Left lung (tissue), 10 donors: Measurements from ENCODE around the gene SMIM27. TPM values are rescaled to one million over a fixed set of nuclear protein-coding genes. Genes with fewer than 3 reads are reported as not detected.
"Not testable (repeated sequence)": the region's sequence is repeated elsewhere in the genome, so short reads cannot be mapped to it uniquely, and the experiment has no call there.

Experiments used
- ATAC-seq: fragments of 200-7000 bp; cut with Tn5 transposase; one replicate; pipeline ENCODE4 v1.9.1; 2020; ENCODE audit warnings: moderate library complexity
- DNase-seq, 4 donors: peaks; one replicate each; pipeline ENCODE4 v3.0.0-alpha.2; 2013 to 2020
- H3K27ac ChIP-seq, 2 donors: fragments of 200-600 bp; sonication (generic) in 1 of 2; one replicate each; pipeline versions ENCODE4 v1.5.0 to v1.8.0; 2020 to 2021
- H3K27me3 ChIP-seq, 2 donors: fragments of 200-600 bp; sonication (generic) in 1 of 2; one replicate each; pipeline versions ENCODE4 v1.5.0 to v1.8.0; 2020 to 2021
- H3K36me3 ChIP-seq, 2 donors: fragments of 200-600 bp; sonication (generic) in 1 of 2; one replicate each; pipeline versions ENCODE4 v1.5.0 to v1.8.0; 2020 to 2021
- H3K4me1 ChIP-seq, 2 donors: fragments of 200-600 bp; one replicate each; pipeline ENCODE4 v1.8.0; 2021
- H3K4me3 ChIP-seq, 2 donors: fragments of 200-600 bp; sonication (generic) in 1 of 2; one replicate each; pipeline versions ENCODE4 v1.5.0 to v1.8.0; 2020 to 2021; ENCODE audit warnings: mild to moderate bottlenecking in 1 of 2
- H3K9me3 ChIP-seq, 2 donors: fragments of 200-600 bp; sonication (generic) in 1 of 2; one replicate each; pipeline versions ENCODE4 v1.5.0 to v1.8.0; 2020 to 2021
- CTCF ChIP-seq, 2 donors: fragments of 200-600 bp; sonication (generic) in 1 of 2; IDR thresholded peaks; one replicate each; pipeline versions ENCODE4 v1.5.0 to v1.8.0; 2021; ENCODE audit warnings: antibody characterized with exemption in 2 of 2
- intact Hi-C, 2 donors: fragments of 100-400 bp; cut with DNase I; formaldehyde crosslinking; loops; one replicate each; pipeline versions ENCODE4 v1.11.2 to v1.14.2; 2022
- polyA plus RNA-seq, 6 donors: library from polyadenylated mRNA; unstranded; fragments of 120-200 nt; gene quantifications; one replicate each; pipeline ENCODE4 v1.2.1, GENCODE V29; 2013; ENCODE audit not compliant: insufficient read length in 6 of 6
- total RNA-seq, 2 donors: library from RNA; stranded (reverse); fragmentation: NEBNext Ultra II Directional; extraction: Animal tissue kit (Norgen Biotek cat#: 25700); gene quantifications; one replicate each; pipeline ENCODE4 v1.2.1, GENCODE V29; 2021
- donor health status: DM: no; HTN: yes; CAD: no.
- donor health status: DM: no; HTN: no; CAD: no.

Gene SMIM27
- total and polyA plus RNA-seq, 8 donors: 8.0 to 14.4 (median 11.4) TPM

- Histone ChIP-seq H3K27me3 (no peaks in the 10 kb centered on the region), H3K9me3 (no peaks in the 10 kb centered on the region), H3K4me3 (no peak overlapping the region), H3K4me1 (peaks cover 0 to 21% of the 10 kb centered on the region in 2 donors), H3K27ac (no peak overlapping the region), H3K36me3 (peaks cover 0 to 34% of the 10 kb centered on the region in 2 donors)
- DNase-seq (no peak), ATAC-seq (no peak)
- TF ChIP-seq CTCF (IDR thresholded peaks at IDR 0.05): no peak
- intact Hi-C loops: no loop called here
These were observed 6.2 kb upstream of the SMIM27 start for GRCh38 chr9:32545884-32546283.

GRCh38 chr9:32548213-32548612 is 3.9 kb upstream of the SMIM27 start:
- peaks cover 0 to 29% of the 10 kb centered on the region in 2 donors for H3K4me1 ChIP-seq
- peaks cover 0 to 13% of the 10 kb centered on the region in 2 donors for H3K36me3 ChIP-seq
- DNase-seq, H3K27ac ChIP-seq, ATAC-seq, H3K4me3 ChIP-seq, H3K27me3 ChIP-seq, H3K9me3 ChIP-seq, intact Hi-C loops: not testable (repeated sequence)

- ATAC-seq: no peak
- H3K27me3 ChIP-seq: no peaks in the 10 kb centered on the region
- no peak for TF ChIP-seq CTCF (IDR thresholded peaks at IDR 0.05)
- peaks cover 0 to 33% of the 10 kb centered on the region in 2 donors for H3K4me1 ChIP-seq
- peak in 2 of 4 donors; percentile 20 to 26 for DNase-seq
- peaks cover 0 to 4% of the 10 kb centered on the region in 2 donors for H3K36me3 ChIP-seq
- H3K27ac ChIP-seq: peak overlapping the region; percentile 95 to 97
- peak overlapping the region; percentile 88 to 94 for H3K4me3 ChIP-seq
- no peaks in the 10 kb centered on the region for H3K9me3 ChIP-seq
- intact Hi-C loops: no loop called here
These were observed 2.0 kb upstream of the SMIM27 start for GRCh38 chr9:32550150-32550561.

- Histone ChIP-seq H3K36me3 (peaks cover 0 to 4% of the 10 kb centered on the region in 2 donors), H3K27me3 (no peaks in the 10 kb centered on the region), H3K4me1 (peaks cover 0 to 33% of the 10 kb centered on the region in 2 donors), H3K4me3 (peak overlapping the region; percentile 88 to 94), H3K27ac (peak overlapping the region; percentile 95 to 97), H3K9me3 (no peaks in the 10 kb centered on the region)
- intact Hi-C loops: no loop called here
- peak; percentile 93 to 98 (median 96) for DNase-seq
- ATAC-seq: peak; percentile 84
- TF ChIP-seq CTCF (IDR thresholded peaks at IDR 0.05): no peak
These were observed 1.4 kb upstream of the SMIM27 start for GRCh38 chr9:32550562-32551275.

- TF ChIP-seq CTCF (IDR thresholded peaks at IDR 0.05): no peak
- DNase-seq: peak in 3 of 4 donors; percentile 43 to 53 (median 46)
- H3K27ac ChIP-seq: peak overlapping the region; percentile 95 to 97
- H3K36me3 ChIP-seq: peaks cover 0 to 4% of the 10 kb centered on the region in 2 donors
- intact Hi-C loops: no loop called here
- no peaks in the 10 kb centered on the region for H3K27me3 ChIP-seq
- peak; percentile 16 for ATAC-seq
- H3K4me3 ChIP-seq: peak overlapping the region; percentile 88 to 94
- H3K4me1 ChIP-seq: peaks cover 0 to 35% of the 10 kb centered on the region in 2 donors
- H3K9me3 ChIP-seq: no peaks in the 10 kb centered on the region
These were observed 663 bp upstream of the SMIM27 start for GRCh38 chr9:32551276-32552051.
